HG02943 (cell line): ENCODE data around the gene ZBTB16.

Experiments
- ATAC-seq: cut with Tn5 transposase; IDR thresholded peaks from one replicate; pipeline ENCODE4 v1.9.1; 2021; ENCODE audit warnings: mild to moderate bottlenecking, low read depth, moderate library complexity; ENCODE audit not compliant: unreplicated experiment

Gene ZBTB16

DNA sequence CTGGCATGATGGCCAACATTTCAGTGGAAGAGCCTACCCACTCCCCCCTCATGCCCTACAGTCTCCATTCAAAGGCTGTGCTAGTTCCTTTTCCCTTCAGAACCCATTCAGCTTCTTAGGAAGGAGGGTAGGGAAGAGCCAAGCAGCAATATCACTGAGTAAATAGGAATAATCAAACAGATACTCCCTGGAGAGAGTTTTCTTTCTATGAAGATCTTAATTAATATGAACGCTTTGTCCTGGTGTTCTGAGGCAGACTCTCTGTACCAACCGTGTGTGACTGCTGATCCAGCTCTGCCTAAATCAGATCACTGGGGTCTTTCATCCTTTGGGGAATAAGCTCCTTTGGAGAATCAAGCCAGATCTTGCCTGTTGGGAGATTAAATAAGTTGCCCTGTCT lies 161.5 kb downstream of the ZBTB16 start:
- ATAC-seq: no peak

DNA sequence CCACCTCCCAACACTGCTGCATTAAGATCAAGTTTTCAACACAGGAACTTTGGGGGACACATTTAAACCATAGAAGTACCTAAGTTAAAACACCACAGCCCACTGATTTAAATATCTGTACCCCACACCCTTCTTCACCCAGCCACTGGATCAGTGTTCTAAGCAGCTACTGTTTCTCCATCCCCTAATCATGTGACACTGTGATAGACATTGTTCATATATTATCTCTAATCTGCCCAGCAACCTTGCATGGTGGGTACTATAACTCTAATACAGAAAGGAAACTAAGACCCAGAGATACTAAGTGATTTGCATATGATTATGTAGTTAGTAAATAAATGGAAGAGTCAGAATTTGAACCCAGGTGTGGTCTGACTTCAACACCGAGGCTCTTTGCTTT lies 166.2 kb downstream of the ZBTB16 start:
- ATAC-seq: no peak

DNA sequence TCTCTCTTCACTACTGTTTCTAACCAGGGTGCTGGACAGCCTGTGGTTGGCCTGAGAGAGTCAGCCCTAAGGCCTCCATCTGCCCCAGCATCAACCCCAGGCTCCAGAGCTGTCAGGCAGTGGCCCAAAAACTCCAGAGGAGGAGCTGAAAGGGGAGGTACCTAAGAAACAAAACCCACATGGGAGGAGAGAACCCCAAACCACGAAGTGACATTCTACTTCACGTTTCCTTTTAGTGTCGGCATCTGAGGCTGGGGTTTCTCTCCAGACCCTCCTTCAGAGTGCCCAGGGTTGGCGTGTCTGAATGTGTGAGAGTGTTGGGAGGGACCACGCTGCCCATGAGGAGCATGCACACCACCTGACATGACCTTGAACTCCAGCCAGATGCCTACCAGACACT lies 166.8 kb downstream of the ZBTB16 start:
- no peak for ATAC-seq

DNA sequence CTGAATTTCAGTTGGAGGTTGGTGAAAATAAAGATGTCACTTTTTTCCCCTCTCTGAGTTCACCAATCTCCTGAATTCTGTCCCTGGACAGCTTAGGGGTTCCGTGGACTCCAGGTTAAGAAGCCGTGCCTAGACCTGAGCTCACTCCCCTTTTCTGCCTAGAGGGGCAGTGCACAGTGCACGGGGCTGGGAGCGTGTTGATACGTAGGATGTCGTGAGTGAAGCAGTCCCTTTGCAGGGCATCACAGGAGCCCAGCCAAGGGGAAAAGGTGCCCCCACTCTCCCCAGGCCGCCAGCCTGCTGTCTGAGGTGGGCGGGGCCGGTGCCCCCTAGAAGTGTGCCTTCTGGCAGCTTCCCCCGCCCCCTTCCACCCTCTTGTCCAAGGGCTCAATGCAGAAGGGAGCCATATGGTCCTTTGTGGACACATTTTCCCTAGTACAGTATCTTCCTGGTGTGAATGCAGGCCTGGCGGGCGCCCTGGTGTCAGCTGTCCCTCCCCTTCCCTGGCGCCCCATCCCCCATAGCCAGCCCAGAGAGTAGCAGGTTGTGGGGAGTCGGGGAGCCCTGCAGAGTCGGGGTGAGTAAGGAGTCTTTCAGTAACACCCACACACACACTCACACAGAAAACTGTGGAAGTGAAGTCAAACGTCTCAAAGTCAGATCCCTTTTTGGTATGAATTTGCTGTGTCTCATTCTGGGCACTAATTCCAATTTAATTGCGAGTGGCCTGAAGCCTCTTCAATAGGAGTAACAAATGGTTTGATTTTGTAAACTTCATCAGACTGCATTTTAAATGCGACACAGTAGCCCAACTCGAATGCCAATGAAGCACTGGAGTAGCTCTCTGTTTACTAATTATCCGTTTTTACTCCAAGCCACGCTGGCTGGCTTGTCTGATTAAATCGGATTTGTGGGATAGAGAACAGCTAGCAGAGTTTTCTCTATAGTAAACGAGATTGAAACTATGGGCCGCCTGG lies 169.2 kb downstream of the ZBTB16 start:
- no peak for ATAC-seq

DNA sequence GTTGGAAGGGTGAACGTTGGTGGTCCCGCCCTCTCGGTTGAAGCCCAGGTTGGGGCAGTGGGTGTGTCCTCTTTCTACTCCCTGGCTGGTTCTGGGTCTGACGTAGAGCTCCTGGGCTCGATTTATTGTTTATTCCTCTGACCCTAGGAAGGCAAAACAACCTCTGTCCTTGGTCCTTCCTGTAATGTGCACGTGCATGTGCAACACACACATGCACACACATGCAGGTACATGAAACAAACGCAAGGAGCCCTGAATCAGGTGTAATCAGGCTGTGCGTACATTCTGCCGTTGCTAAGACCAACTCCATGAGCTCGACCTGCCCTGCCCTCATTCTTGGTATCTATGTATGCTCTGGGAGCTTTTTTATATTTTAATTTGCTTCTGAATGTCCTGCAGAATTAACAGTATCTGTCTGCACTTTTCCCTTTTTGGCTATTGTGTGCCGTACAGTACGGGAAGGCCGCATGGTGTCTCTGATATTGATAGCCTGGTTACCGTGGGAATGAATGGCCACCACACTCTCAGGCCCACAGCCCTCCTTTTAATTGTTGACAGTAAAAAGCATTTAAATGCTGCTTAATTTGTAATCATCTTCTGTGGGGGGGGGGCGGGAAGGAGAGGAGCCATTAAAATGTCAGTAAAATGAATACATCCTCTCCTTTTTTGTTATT lies 170.7 kb downstream of the ZBTB16 start:
- no peak for ATAC-seq

DNA sequence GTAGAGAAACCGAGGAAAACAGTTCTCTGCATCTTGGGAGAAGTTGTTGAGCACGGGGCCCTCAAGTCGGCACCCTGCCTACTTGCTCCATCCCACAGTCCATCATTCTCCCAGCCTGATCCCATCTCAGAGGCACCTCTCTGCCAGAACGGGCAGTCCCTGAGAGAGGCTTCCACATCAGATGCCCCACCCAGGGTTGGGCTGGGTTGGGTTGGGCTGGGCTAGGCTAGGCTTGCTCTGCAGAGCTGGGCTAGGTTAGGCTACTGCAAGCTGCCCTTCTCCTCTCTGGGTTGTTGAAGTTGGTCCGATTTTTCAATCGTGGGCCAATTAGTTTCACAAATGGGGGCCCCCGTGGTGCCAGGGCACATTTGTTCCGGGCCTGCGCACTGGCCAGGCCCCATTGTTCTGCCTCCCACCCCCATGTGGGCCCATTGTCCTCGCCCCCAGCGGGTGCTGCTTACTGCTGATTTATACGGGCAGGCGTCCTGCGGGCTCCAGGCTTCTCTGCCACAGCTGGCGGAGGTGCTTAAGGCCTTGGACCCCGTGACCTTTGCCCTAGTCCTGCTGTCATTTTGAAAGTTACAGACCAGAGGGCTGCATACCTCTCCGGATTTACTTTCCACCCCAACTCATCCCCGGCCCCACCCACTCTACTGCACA lies 173.0 kb downstream of the ZBTB16 start:
- ATAC-seq: no peak

DNA sequence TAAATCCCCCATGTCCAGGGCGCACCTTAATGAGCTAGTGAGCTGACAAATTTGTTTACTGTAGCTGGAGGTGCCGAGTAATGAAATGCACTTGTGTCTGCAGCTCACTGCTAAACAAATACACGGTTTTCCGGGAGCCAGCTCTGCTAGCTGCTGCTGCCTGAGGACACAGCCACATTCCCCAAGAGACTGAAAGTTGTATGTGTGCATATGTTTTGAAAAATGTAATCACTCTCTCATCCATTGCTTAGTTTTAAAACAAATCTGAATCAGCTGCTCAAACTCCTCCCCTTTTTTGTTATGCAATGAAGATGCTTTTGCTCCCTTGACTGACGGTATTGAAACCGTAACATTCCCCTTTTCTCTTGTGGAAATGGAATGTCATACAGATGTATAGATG lies 174.2 kb downstream of the ZBTB16 start:
- no peak for ATAC-seq

DNA sequence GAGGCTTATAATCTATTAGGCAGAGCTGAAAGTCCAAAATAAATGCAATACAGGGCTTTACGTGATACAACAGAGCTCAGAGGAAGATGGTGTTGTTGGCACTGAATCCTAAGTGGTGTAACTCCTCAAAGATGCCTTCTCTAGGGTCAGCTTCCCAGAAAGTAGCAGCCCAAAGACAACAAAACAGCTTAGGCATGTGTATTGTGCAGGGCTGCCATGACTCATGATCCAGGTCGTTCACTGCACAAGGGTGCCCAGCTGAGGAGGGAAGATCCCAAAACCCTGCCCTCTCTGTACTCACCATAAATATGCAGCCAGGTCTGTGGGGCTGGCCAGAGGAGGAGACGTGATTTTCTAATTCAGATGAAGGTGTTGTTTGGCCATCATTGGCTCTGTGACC lies 177.3 kb downstream of the ZBTB16 start:
- no peak for ATAC-seq

DNA sequence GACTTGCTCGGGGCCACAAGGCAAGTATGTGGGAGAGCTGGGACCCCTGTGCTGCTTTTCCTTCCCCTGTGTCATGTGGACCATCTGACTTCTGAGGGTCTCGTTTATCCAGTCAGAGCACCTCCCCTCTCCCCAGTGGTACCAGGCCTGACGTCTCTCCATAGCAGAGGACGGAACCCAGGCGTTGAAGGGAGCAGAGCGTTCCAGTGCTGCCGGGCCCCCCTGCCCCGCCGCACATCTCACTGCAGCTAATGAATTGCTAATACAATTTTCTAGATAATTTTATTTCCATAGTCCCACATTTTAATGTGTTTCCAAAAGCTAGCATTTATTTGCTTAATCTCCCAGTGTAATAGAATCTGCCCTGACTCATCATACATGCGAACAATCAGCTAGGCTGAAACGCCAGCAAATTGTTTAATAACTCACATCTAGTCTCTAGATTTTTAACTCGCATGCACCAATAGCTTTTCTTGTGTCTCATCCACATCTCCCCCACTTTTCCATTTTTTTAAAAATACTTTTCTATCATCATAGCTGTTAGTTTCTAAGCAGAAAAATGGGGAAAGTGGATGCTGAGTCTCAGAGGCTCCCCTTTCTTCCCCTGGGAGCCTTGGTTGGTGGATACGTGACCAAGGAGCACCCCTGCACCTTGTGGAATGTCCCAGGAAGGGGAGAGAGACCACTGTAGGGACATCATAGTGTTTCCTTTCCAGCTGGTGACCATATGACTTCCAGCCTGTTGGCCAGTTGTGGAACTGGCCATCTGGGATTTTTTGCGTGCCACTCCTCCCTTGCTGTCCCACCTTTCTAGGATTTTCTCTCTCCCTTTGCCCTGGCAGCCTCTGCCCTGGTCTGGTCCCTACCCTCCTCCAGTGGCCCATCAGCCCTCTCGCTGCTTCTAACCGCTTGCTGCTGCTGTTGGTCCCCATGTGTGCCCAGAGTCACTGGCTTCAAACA lies 178.1 kb downstream of the ZBTB16 start:
- no peak for ATAC-seq

DNA sequence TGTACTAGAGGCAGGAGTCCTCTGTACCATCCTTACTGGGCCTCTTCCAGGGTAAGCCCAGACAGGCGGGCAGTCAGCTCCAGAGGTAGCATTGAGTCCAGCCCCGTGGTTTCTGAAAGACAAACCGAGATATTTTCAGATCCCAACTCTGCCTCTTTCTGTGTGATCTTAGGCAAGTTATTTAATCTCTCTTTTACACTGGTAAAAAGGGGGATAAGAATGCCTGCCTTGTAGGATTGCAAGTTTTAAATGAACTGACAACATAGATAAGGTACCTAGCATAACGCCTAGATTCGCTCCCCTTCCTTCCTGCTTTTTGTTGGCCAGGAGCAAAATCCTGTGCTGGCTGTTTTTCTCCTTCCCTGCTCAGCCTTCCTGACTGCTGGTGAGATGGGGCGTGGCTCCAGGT lies 180.2 kb downstream of the ZBTB16 start:
- no peak for ATAC-seq

DNA sequence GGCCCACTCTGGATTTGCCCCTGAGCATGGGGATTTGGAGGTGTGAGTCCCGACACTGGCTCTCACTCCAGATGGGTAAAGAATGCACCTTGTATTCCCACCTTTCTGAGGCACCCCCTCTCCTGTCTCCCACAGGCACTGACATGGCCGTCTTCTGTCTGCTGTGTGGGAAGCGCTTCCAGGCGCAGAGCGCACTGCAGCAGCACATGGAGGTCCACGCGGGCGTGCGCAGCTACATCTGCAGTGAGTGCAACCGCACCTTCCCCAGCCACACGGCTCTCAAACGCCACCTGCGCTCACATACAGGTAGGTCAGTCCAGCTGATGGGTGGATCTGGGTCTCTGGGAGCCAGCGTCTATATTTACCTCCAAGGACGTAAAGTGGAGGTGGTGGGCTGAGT lies 182.5 kb downstream of the ZBTB16 start:
- no peak for ATAC-seq

DNA sequence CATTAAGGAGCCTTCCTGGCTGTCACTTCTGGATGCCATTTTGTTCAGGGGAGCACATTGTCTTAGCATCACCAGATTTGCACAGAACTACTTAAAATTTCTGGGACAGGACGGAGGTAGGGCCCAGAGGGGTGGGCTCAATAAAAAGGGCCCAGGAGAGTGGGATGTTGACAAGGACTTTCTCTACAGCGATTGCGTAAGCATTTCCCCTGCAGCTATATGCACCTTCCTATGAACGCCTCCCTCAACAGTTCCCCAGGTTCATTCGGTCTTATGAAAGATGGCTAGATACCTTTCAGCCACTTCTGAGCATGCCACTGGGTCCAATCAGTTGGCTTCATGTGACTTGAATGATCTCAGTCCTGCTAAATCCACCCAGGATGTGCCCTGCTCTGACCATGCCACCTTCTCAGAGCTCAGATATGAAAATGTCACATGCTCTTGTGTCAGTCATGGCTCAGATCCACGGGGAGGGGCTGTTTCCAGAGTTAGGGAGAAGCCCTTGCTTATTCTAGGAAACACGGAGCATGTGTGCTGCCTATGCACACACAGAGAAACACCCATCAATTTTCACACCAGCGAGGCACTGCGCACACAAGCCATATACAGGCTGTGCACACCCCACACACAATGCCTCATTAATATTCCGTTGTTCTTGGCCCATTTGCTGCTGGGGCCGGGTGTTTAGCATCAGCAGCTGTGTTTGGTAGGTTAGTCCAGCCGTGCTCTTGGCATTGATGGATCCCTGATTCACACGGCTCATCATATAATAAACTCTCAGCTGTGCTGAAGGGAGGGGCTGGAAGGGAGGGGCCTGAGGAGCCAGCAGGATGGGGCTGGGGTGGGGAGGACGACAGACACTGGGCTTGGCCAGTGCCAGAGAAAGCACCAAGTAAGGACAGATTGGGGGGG lies 184.2 kb downstream of the ZBTB16 start:
- no peak for ATAC-seq

DNA sequence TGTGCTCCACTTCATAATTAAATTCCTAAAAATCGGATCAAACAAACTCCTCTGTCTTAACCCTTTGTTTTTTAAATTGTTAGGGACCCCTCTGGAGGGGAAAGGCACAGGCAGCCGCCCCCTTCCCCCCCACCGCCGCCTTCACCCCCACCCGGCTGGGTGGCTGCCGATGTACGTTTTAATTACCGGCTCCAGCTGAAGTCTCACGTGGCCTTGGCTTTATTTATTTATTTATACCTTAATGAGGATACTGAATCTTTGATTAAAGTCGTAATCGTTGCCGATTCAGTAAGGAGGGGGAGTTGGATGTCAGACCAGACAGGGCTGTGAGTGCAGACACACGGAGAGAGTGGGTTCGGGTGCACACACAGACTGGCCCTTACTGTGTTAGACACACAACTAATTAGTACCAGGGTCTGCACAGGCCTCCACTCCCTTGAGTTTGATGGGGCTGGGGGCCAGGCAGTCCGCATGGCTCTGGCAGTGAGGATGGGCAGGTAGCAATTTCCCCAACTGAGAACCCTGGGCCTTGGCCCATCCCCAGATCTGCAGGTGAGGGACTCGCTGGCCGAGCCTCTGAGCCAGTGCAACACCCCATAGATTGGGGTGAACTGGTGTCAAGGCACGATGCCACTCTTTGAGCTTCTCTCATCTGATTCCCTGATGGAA lies 185.3 kb downstream of the ZBTB16 start:
- no peak for ATAC-seq

DNA sequence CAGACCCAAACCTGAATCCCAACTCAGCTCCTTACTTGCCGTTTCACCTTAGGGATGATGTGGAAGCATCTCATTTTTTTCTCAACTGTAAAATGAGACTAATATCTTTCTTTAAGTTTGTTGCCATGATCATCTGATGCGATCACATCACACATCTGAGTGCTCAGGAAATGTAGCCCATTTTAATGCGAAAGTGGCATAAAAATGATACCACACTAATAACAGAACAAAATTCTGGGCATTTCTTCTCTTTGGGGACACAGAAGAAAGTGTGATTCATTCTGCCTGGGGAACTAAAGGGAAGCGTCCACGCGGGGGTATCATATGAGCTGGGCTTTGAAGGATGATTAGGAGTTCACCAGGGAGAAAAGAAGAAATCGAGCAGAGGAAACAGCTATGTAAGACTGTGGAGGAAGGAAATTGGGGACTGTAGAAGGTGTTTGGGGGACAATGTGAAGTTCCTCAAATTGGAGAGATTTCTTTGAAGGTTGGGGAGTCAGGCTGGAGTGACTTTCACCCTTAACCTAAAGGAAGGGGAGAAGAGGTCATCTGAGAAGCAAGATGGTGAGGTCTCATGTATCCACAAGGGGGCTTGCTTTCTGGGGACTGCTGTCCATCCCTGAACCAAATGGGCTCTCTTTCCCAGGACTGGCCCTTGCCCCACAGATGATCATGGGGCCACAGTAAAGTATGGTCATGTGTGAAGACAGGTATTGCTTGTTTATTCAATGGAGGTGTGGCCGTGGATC lies 187.0 kb downstream of the ZBTB16 start:
- ATAC-seq: no peak

DNA sequence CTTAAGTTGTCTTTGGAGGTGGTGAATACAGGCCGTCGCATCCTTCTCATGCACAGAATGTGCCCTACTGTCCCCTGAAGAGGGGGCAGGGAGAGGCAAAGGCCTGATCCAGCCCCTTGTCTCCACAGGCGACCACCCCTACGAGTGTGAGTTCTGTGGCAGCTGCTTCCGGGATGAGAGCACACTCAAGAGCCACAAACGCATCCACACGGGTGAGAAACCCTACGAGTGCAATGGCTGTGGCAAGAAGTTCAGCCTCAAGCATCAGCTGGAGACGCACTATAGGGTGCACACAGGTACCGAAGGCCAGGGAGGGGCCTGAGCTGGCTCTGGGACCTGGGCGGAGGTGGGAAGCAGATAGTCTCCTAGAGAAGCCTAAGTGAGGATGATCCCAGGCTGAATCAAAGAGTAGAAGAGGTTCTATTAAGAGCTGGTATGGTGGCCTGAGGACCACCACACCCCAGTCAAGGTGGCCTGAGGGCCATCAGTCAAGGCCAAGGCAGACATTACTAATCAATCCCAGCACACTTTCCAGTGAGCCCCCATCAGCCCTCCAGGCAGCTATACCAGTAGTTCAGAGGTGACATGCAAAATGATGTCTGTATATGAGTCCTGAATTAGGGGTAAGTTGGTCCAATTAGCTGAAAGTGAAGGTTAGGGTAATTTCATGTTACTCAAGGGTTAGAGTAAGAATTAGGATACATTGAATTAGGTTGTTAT lies 187.7 kb downstream of the ZBTB16 start:
- ATAC-seq: no peak

DNA sequence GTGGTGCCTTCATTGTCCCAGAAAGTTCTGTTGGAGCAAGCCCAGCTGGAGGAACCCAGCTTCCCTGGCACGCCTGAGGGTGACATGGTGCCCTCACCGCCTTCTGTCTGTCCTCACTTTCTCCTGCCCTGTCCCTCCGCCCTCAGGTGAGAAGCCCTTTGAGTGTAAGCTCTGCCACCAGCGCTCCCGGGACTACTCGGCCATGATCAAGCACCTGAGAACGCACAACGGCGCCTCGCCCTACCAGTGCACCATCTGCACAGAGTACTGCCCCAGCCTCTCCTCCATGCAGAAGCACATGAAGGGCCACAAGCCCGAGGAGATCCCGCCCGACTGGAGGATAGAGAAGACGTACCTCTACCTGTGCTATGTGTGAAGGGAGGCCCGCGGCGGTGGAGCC lies 190.7 kb downstream of the ZBTB16 start:
- ATAC-seq: no peak
